Mesendoderm (in vitro differentiated cells): ENCODE data around the gene VAV3.

ENCODE experiments used
- DNase-seq: peaks from one replicate; pipeline ENCODE4 v3.0.0; 2013
- H2AK5ac ChIP-seq: 2 replicates; pipeline ENCODE4 v1.6.1; 2013; ENCODE audit warnings: low read length, inconsistent platforms
- H2BK120ac ChIP-seq: 2 replicates; pipeline ENCODE4 v1.6.1; 2013; ENCODE audit warnings: low read depth, mild to moderate bottlenecking, low read length, moderate library complexity, mixed read lengths
- H2BK15ac ChIP-seq: replicated peaks from 2 replicates; pipeline ENCODE4 v1.6.1; 2013; ENCODE audit warnings: low read depth, mild to moderate bottlenecking, moderate library complexity
- H2BK5ac ChIP-seq: 2 replicates; pipeline ENCODE4 v1.6.1; 2013; ENCODE audit warnings: low read length, inconsistent platforms
- H3K18ac ChIP-seq: 2 replicates; pipeline ENCODE4 v1.6.1; 2013; ENCODE audit warnings: mild to moderate bottlenecking, low read length, mixed read lengths
- H3K23ac ChIP-seq: one replicate; pipeline ENCODE4 v1.6.1; 2013; ENCODE audit warnings: low read length
- H3K27ac ChIP-seq: 2 replicates; pipeline ENCODE4 v1.5.1; 2013; ENCODE audit warnings: low read depth, mild to moderate bottlenecking, inconsistent platforms, low read length, moderate library complexity
- H3K27me3 ChIP-seq: 2 replicates; pipeline ENCODE4 v1.6.1; 2013; ENCODE audit warnings: low read length, control low read depth, mild to moderate bottlenecking, inconsistent platforms; ENCODE audit not compliant: insufficient read depth, poor library complexity
- H3K36me3 ChIP-seq: 2 replicates; pipeline ENCODE4 v1.6.1; 2013; ENCODE audit warnings: low read length, inconsistent platforms; ENCODE audit not compliant: control insufficient read depth, insufficient read depth
- H3K4ac ChIP-seq: one replicate; pipeline ENCODE4 v1.6.1; 2013; ENCODE audit warnings: low read depth, mild to moderate bottlenecking, low read length, moderate library complexity
- H3K4me1 ChIP-seq: 2 replicates; pipeline ENCODE4 v1.6.1; 2013; ENCODE audit warnings: low read depth, low read length, inconsistent platforms; ENCODE audit not compliant: control insufficient read depth
- H3K4me2 ChIP-seq: 2 replicates; pipeline ENCODE4 v1.6.1; 2013; ENCODE audit warnings: low read length
- H3K4me3 ChIP-seq: 2 replicates; pipeline ENCODE4 v1.5.1; 2013; ENCODE audit warnings: mild to moderate bottlenecking, low read length
- H3K56ac ChIP-seq: one replicate; pipeline ENCODE4 v1.6.1; 2013; ENCODE audit warnings: low read length
- H3K79me1 ChIP-seq: 2 replicates; pipeline ENCODE4 v1.6.1; 2013; ENCODE audit warnings: low read length, inconsistent platforms
- H3K79me2 ChIP-seq: 2 replicates; pipeline ENCODE4 v1.6.1; 2013; ENCODE audit warnings: mild to moderate bottlenecking, low read length; ENCODE audit not compliant: control insufficient read depth, insufficient read depth
- H3K9ac ChIP-seq: 2 replicates; pipeline ENCODE4 v1.6.1; 2013; ENCODE audit warnings: low read length, inconsistent platforms
- H4K5ac ChIP-seq: one replicate; pipeline ENCODE4 v1.6.1; 2013; ENCODE audit warnings: low read length
- H4K8ac ChIP-seq: one replicate; pipeline ENCODE4 v1.6.1; 2013; ENCODE audit warnings: low read depth, mild to moderate bottlenecking, control low read depth, low read length, moderate library complexity
- WGBS: extraction: QIAGEN DNeasy Blood & Tissue Kit; methylation state at CpG from one replicate; pipeline ENCODE4 v1.1.7; 2013; ENCODE audit warnings: low lambda C conversion rate, missing lambda C conversion rate; ENCODE audit not compliant: insufficient coverage; ENCODE audit errors: extremely low coverage; 5-methylcytosine and 5-hydroxymethylcytosine counted together

VAV3 gene

GRCh38 chr1:107943694-107944093 is 21.3 kb downstream of the VAV3 start:
- no peak for DNase-seq
- Histone ChIP-seq H3K4me3 (no peak overlapping the region), H3K23ac (no peak overlapping the region), H3K79me2 (no peaks in the 10 kb centered on the region), H3K4me2 (no peak overlapping the region), H3K27ac (no peak overlapping the region), H2AK5ac (no peak overlapping the region), H3K18ac (no peak overlapping the region), H2BK5ac (no peak overlapping the region), H3K4me1 (no peaks in the 10 kb centered on the region), H3K4ac (no peak overlapping the region), H3K36me3 (no peaks in the 10 kb centered on the region), H3K9ac (no peak overlapping the region), H3K56ac (no peak overlapping the region), H4K5ac (no peak overlapping the region), H2BK120ac (no peak overlapping the region), H3K27me3 (no peaks in the 10 kb centered on the region), H4K8ac (no peak overlapping the region), H3K79me1 (no peaks in the 10 kb centered on the region), H2BK15ac (no peak overlapping the region)
- no CpG with 5 or more reads among the region's 4 CpGs for WGBS

- Histone ChIP-seq H3K36me3 (no peaks in the 10 kb centered on the region), H4K5ac (no peak overlapping the region), H3K27me3 (no peaks in the 10 kb centered on the region), H3K27ac (no peak overlapping the region), H2AK5ac (no peak overlapping the region), H4K8ac (no peak overlapping the region), H3K4me2 (no peak overlapping the region), H3K4ac (no peak overlapping the region), H2BK5ac (no peak overlapping the region), H3K18ac (no peak overlapping the region), H3K79me1 (no peaks in the 10 kb centered on the region), H3K4me3 (no peak overlapping the region), H3K4me1 (no peaks in the 10 kb centered on the region), H3K23ac (no peak overlapping the region), H2BK15ac (no peak overlapping the region), H2BK120ac (no peak overlapping the region), H3K9ac (no peak overlapping the region), H3K56ac (no peak overlapping the region), H3K79me2 (no peaks in the 10 kb centered on the region)
- WGBS: no CpG with 5 or more reads among the region's 1 CpG
- no peak for DNase-seq
These were observed 22.2 kb downstream of the VAV3 start for GRCh38 chr1:107942814-107943213.

GRCh38 chr1:107941531-107941930 is 23.4 kb downstream of the VAV3 start:
- Histone ChIP-seq H3K27me3 (no peaks in the 10 kb centered on the region), H4K5ac (no peak overlapping the region), H3K79me2 (no peaks in the 10 kb centered on the region), H3K56ac (no peak overlapping the region), H3K79me1 (no peaks in the 10 kb centered on the region), H3K23ac (no peak overlapping the region), H3K4ac (no peak overlapping the region), H4K8ac (no peak overlapping the region), H3K4me1 (peaks cover 5% of the 10 kb centered on the region), H3K4me3 (no peak overlapping the region), H3K36me3 (no peaks in the 10 kb centered on the region), H3K9ac (no peak overlapping the region), H2BK5ac (no peak overlapping the region), H2AK5ac (no peak overlapping the region), H3K18ac (no peak overlapping the region), H2BK15ac (no peak overlapping the region), H3K27ac (no peak overlapping the region), H2BK120ac (no peak overlapping the region), H3K4me2 (no peak overlapping the region)
- no peak for DNase-seq

- no peaks in the 10 kb centered on the region for H3K79me2 ChIP-seq
- WGBS: no CpG with 5 or more reads among the region's 7 CpGs
- H3K79me1 ChIP-seq: no peaks in the 10 kb centered on the region
- no peak overlapping the region for H3K27ac ChIP-seq
- H3K4me1 ChIP-seq: peaks cover 6% of the 10 kb centered on the region
- H3K23ac ChIP-seq: no peak overlapping the region
- no peak overlapping the region for H3K9ac ChIP-seq
- DNase-seq: no peak
- H2BK5ac ChIP-seq: no peak overlapping the region
- no peak overlapping the region for H2BK15ac ChIP-seq
- no peak overlapping the region for H2BK120ac ChIP-seq
- H3K27me3 ChIP-seq: no peaks in the 10 kb centered on the region
- H4K8ac ChIP-seq: no peak overlapping the region
- H3K36me3 ChIP-seq: no peaks in the 10 kb centered on the region
- H3K56ac ChIP-seq: no peak overlapping the region
- no peak overlapping the region for H3K4me3 ChIP-seq
- no peak overlapping the region for H4K5ac ChIP-seq
- no peak overlapping the region for H3K18ac ChIP-seq
- no peak overlapping the region for H2AK5ac ChIP-seq
- H3K4me2 ChIP-seq: no peak overlapping the region
- no peak overlapping the region for H3K4ac ChIP-seq
These were observed 23.9 kb downstream of the VAV3 start for GRCh38 chr1:107941123-107941522.

GRCh38 chr1:107940701-107941100 is 24.3 kb downstream of the VAV3 start:
- no peak overlapping the region for H2AK5ac ChIP-seq
- H3K27ac ChIP-seq: no peak overlapping the region
- no peak for DNase-seq

GRCh38 chr1:107940017-107940577 is 24.9 kb downstream of the VAV3 start:
- no peak overlapping the region for H3K56ac ChIP-seq
- H3K4ac ChIP-seq: no peak overlapping the region
- H3K4me3 ChIP-seq: no peak overlapping the region
- no peak overlapping the region for H4K8ac ChIP-seq
- H2BK15ac ChIP-seq: no peak overlapping the region
- DNase-seq: no peak
- no peak overlapping the region for H4K5ac ChIP-seq
- no peak overlapping the region for H2BK120ac ChIP-seq
- H2AK5ac ChIP-seq: no peak overlapping the region
- H3K23ac ChIP-seq: no peak overlapping the region
- no peak overlapping the region for H3K4me2 ChIP-seq
- H3K9ac ChIP-seq: no peak overlapping the region
- H3K79me2 ChIP-seq: no peaks in the 10 kb centered on the region
- H3K79me1 ChIP-seq: no peaks in the 10 kb centered on the region
- H3K27me3 ChIP-seq: no peaks in the 10 kb centered on the region
- peaks cover 6% of the 10 kb centered on the region for H3K4me1 ChIP-seq
- H3K27ac ChIP-seq: no peak overlapping the region
- H3K36me3 ChIP-seq: no peaks in the 10 kb centered on the region
- no peak overlapping the region for H3K18ac ChIP-seq
- no CpG with 5 or more reads among the region's 5 CpGs for WGBS
- H2BK5ac ChIP-seq: no peak overlapping the region

More at GRCh38 chr1:107940701-107941100, 24.3 kb downstream of the VAV3 start:
- H2BK120ac ChIP-seq: no peak overlapping the region
- peaks cover 6% of the 10 kb centered on the region for H3K4me1 ChIP-seq
- no peak overlapping the region for H3K23ac ChIP-seq
- H3K36me3 ChIP-seq: no peaks in the 10 kb centered on the region
- H3K4me3 ChIP-seq: no peak overlapping the region
- H3K27me3 ChIP-seq: no peaks in the 10 kb centered on the region
- H3K56ac ChIP-seq: no peak overlapping the region
- H3K4ac ChIP-seq: no peak overlapping the region
- no peaks in the 10 kb centered on the region for H3K79me2 ChIP-seq
- no peak overlapping the region for H3K18ac ChIP-seq
- no peak overlapping the region for H4K5ac ChIP-seq
- H2BK15ac ChIP-seq: no peak overlapping the region
- no peaks in the 10 kb centered on the region for H3K79me1 ChIP-seq
- no peak overlapping the region for H3K4me2 ChIP-seq
- H4K8ac ChIP-seq: no peak overlapping the region
- H3K9ac ChIP-seq: no peak overlapping the region
- no peak overlapping the region for H2BK5ac ChIP-seq
